Kidney capillary endothelial cell (primary cell): ENCODE results near the gene GDPGP1.
"Not testable (repeated sequence)": the region's sequence is repeated elsewhere in the genome, so short reads cannot be mapped to it uniquely, and the experiment has no call there.

Source experiments
- DNase-seq: peaks from one replicate; pipeline ENCODE4 v3.0.0-alpha.2; 2018; ENCODE audit warnings: low spot score

The GDPGP1 gene, protein sequence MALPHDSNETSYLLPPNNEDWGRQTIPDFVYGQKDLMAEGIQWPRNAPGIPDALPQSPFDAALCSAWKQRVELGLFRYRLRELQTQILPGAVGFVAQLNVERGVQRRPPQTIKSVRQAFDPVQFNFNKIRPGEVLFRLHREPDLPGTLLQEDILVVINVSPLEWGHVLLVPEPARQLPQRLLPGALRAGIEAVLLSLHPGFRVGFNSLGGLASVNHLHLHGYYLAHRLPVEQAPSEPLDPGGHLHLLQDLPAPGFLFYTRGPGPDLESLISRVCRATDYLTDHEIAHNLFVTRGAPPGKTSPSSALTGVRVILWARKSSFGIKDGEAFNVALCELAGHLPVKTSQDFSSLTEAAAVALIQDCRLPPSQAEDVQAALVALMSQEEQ

DNA sequence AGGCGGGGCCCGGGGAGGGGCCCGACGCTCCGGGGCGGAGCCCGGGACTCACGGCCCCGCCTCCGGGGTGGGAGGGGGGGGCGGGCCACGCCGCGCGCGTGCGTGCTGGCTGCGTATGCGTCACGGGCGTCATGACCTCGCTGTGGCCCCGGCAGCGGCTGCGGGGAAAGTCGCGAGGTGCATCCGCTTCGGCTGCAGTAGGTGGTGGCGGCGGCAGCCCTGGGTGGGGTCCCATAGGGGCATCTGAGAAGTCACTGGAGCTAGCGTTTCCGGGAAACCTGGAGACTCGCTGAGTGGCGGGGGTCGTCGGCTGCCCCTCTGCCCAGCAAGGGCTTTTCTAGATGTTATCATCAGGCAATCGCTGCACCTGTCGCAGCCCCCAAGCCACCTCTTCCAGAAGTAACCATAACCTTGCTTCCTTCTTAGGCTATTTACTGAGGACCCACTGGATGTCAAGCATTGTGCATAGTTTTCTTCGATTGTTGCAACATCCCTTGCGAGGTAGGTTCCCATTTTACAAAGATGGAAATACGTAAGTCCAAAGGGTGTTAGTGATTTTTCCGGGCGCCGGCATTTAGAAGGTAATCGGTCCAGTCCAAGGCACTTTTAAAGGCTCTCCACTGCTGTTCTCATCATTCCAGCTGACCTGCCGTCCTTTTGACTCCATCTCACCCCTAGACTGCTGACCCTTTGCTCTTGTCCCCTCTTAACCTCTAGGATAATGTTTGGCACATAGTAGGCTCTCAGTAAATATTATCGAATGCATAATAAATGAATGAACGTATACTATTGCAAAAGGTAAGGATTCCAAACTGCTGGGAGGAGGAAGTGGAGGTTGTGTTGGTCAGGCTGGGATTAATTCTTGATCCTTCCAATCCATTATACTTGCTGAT is at the start of gene GDPGP1:
GDPGP1 (plus strand) TSS at position 114 of the 893 bp plus-strand sequence. CDS start 6,700 bp downstream, outside the sequence.
- DNase-seq = peak; percentile 92

DNA sequence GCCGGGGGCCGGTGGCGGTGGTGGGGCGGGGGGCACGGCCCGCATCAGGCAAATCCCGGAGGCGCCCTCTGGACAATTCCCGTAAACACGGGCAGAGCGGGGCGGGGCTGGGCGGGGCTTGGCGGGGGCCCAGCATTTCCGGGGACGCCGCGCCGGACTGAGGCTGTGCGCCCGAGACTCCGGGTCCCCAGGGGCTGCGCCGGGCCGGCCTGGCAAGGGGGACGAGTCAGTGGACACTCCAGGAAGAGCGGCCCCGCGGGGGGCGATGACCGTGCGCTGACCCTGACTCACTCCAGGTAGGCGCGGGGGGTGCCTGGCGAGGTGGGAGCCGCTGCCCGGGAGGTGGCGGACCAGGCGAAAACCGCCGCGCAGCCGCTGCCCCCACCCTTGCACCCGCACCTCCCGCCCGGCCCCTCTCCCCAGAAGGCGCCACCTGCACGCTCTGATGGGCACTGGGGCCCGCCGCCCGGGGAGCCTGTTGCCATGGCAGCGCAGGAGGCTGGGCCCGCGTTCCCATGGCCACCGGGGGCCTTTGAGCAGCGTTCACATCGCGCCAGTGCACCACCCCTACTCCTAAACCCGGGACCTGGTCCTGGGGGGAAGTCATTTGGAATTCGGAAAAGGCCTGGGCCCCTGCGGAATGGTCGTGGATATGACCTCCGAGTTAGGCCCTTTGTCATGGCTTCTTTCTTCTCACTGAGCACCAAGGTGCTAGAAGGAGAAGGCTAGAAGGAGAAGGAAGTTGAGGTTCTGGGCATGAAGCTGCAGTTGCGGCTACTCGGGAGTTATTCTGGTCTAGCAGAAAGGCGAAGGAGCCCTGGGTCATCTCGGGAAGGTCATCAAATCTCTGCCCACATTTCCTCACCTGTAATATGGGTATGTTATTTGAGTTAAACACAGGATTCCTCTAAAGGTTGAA is 49.0 kb upstream of the GDPGP1 start:
- DNase-seq = no peak

DNA sequence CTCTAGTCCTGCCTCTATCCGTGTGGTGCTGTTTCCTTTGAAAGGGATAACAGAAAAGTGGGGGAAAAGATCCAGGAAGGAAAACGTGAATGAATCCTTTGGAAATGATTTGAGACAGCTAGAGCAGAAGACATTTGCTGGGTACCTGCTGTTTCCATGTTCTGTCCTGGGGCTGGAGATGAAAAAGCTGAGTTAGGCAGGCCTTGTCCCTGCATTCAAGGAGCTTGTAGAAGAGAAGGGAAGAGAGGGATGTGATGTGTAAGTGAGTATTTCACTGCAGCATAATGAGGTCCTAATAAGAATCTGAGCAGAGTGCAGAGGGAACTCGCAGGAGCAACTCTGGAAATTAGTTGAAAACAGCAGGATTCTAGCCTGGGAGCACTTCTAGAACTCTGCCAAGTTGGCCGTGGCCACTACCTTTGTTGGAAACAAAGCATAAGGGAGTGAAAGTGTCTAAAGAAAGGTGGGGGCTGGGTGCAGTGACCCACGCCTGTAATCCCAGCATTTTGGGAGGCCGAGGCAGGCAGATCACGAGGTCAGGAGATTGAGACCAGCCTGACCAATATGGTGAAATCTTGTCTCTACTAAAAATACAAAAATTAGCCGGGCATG is 46.6 kb upstream of the GDPGP1 start:
- DNase-seq = no peak

DNA sequence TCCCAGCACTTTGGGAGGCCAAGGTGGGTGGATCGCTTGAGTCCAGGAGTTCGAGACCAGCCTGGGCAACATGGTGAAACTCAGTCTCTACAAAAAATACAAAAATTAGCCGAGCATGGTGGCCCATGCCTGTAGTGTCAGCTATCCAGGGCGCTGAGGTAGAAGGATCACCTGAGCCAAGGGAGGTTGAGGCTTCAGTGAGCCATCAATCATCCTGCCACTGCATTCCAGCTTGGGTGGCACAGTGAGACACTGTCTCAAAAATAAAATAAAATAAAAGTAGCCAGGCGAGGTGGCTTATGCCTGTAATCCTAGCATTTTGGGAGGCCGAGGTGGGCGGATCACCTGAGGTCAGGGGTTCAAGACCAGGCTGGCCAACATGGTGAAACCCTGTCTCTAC is 45.9 kb upstream of the GDPGP1 start:
- DNase-seq = not testable (repeated sequence)

DNA sequence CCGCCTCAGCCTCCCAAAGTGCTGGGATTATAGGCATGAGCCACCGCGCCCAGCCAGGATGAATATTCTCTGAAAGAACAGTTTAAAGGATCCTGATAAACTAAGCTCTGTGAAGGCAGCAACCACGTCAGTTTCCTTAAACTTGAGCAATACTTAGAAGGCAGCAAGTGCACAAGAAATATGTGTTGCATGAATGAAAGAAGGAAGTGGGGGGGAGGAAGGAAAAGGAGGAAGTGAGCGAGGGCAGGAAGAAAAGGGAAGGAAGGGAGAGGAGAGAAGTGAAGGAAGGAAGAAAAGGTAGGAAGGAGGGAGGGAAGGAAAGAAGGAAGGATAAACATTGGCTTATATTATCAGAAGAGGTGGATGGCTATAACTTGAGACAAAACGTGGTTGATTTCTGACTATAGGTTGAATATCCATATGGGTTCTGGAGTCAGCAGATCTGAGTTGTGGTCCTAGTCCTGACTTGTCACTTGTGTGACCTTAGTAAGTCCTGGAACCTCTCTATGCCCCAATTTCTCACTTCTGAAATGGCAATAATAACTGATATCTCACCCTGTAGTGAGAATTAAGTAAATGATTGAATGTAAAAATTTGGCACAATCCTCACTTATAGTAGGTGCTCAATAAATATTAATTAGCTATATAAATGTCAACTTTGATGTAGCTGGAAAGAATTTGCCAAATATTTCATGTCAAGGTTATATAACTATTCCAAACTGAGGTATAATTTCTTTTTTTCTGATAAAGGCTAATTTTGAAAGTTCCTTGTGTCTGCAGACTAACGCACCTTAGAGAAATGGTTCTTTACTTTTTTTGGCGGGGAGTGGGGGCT is 44.9 kb upstream of the GDPGP1 start:
- DNase-seq = no peak

DNA sequence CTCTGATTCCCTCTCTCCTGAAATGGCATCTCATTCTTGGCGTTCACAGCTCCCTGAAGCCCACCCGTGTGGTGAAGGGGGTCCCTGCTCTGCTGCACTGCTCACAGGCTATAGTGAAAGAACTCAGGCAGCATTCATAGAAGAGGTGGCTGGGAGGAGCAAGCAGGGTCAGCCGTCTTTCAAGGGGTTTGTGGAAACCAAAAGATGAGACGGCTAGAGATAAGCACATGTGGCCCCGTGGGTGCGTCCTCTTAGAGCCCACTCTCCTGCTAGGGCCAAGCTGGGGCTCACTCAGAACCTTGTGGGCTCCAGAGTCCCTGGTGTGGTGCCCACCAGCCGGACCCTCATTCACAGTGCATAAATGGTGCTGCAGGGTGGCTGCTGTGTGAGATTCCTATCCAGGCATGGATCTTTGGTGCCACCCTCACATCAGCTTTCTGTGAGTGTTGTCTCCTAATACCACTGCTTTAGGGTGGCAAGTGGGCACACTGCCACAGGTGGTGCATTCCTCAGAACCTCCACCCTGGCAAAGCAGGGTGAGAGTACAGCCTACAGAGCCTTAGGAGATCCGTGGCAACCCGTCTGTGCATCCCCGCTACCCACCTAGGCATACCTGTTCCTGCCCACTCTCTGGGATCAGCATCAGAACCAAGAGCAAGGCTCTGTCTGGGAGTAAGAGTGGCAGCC is 44.1 kb upstream of the GDPGP1 start:
- no peak for DNase-seq

DNA sequence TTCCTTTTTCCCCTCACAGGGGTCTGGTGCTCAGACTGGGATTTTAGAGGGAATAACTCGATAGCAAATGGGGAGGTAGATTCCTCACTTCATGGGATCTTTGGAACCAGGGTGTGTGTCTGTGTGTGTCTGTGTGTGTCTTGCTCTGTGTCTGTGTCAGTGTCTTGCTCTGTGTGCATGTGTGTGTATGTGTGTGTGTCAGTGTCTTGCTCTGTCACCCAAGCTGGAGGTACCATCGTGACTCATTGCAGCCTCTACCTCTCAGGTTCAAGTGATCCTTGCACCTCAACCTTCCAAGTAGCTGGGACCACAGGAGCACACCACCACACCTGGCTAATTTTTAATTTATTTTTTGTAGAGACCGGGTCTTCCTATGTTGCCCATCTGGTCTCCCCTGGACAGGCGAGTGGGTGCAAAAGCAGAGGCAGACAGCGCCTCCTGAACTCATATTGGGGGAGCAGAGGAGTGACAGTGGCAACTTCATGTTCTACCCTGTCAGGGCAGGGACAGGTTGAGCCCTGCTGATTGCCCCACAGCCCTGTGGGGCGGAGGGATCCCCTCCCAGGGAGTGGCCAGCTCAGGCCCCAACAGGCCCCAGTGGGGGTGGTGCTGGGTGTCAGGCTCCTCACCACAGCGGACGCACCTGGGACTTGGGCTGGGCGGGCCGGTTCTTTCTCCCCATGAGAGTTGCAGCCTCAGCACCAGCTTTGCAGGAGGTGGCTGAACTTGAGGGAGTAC is 43.2 kb upstream of the GDPGP1 start:
- DNase-seq = no peak

DNA sequence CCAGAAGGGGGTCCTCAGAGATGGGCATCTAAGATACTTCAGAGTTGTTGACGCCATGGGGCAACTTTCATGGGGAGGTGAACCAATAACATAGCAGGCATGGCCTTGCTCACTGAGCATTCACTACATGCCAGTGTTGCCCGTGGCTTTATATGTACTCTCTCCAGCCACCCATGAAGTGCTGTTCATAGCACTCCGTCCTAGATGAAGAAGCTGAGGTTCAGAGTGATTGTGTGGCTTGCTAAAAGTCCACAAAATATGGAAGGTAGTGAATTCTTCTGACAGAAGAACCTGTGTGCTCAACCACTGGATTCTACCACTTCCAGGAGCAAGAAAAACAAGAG is 42.7 kb upstream of the GDPGP1 start:
- no peak for DNase-seq

DNA sequence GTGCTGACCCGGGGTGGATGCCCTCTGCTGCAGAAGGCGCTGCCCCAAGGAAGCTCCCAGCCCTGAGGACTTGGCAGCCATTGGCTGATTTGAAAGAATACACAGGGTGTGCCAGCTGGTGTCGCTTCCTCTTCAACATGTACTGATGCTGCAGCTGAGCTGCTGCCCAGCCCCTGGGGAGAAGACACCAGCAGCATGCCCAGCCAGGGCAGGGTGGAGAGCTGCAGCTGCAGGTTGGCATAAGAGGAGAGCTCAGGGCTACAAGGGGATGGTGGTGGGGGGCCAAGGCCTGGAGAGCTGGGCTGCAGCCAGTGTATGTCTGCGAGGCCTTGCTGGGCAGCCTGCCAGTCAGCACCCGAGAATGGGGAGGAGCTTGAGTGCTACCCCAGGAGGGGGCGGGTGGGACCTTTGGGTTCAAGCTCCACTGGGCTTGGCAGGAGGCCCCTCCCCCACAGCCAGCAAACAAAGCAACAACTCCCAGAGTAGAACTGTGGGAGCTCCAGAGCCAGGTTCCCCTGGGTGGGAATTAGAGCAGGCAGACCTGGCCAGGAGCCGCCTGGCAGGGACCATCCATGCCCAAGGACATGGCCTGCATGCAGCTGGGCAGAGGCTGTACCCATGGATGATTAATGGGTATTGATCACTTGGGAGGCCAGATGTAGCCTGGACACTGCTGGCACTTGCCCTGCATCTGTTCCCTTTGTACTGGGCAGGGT is 42.1 kb upstream of the GDPGP1 start:
- no peak for DNase-seq

DNA sequence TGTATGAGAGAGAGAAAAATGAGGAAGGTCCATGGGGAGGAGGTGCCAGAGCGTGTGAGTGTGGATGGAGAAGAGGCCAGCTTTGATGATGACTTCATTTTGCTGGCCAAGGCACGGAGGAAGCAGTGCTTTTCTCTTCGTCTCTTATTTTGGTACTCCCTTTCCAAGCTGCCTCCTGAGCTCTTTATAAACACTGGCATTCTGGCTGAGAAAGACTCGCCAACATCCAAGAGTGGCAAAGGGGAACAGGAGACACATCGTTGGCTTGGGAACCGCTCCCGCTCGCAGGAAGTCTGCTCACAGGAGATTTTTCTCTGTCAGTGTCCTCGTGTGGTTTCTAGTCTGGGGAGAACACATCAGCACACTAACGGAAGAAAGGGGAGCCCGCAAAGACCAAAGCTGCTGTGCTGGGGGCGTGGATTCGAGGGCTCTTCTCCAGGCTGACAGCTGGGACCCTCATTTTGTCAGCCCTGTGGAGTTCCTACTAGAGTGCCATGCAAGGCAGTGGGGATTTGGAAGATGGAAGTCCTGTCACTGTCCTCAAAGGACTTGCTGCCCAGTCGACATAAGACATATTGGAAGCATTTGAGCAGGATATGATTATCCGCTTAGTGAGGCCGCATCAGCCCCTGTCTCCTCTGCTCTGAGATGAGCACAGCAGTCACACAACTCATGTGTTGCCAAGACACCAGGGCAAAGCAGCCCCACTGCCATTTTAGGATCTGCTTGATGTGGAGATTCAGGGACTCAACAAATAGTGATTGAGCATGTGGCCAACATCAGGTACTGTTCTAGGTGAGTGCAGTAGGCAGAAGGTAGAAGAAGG is 40.8 kb upstream of the GDPGP1 start:
- no peak for DNase-seq

DNA sequence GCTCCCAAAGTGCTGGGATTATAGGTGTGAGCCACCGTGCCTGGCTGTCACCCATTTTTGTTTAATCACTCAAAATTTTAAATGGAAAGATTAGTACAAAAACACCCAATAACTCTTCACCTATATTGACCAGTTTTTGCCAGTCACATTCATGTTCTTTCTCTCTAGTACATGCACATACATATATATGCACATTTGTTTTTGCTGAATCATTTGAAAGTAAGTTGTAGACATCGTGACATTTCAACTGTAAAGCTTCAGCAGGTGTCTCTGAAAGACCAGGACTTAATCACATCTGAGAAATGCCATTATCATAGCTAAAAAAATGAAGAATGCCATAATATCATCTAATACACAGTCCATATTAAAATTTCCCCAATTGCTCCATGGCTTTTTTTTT is 39.4 kb upstream of the GDPGP1 start:
- DNase-seq = no peak

DNA sequence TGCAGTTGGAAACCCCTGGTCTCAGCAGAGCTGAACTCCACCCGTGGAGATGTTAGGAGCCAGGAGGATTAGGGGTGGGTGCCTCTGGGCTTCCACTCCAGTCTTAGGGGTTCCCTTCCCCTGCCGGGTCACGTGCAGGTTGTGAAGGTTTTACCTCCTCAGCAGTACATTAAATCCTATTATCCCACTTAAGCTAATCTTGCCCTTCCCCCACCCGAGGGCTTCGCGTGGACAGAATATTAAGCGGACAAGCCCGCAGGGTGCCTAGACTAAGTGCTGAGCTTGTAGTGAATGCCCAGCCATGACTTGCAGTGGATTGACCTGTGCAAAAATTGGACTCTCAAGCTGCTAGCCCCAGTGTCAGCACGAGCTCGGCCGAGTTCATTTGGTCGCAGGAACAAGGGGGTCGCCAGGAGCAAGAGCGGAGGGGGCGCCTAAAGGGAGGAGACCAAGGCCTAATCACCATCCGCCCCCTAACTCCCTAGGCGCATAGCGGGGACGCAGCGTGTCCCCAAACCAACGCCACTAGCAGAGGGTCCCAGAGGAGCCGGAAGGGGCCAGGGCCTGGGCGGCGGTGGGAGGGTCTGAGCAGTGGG is 33.4 kb upstream of the GDPGP1 start:
- DNase-seq = no peak

DNA sequence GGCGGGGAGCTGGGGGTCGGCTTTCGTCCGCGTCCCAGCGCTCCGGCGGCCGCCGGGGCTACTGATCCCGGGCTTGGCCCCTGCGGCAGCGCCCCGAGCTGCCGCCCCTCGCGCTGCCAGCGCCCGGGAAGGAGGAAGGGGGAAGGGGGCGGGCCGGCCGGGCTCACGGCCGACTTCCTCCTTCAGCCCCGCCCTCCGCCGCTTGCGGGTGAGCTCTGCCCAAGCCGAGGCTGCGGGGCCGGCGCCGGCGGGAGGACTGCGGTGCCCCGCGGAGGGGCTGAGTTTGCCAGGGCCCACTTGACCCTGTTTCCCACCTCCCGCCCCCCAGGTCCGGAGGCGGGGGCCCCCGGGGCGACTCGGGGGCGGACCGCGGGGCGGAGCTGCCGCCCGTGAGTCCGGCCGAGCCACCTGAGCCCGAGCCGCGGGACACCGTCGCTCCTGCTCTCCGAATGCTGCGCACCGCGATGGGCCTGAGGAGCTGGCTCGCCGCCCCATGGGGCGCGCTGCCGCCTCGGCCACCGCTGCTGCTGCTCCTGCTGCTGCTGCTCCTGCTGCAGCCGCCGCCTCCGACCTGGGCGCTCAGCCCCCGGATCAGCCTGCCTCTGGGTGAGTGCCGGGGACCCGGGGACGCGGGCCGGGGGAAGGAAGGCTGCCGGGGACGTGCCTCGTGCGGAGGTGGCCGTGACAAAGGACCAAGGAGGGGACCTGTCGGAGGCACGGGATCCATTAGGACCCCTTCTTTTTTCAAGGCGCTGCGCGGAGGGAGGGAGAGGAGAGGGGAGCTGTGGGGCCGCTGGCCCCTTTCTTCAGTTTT is 32.7 kb upstream of the GDPGP1 start, which contains the start of gene SEMA4B:
SEMA4B (plus strand) TSS at position 201 of the 814 bp plus-strand sequence; CDS start at position 450, 249 bp downstream.
- DNase-seq = no peak

DNA sequence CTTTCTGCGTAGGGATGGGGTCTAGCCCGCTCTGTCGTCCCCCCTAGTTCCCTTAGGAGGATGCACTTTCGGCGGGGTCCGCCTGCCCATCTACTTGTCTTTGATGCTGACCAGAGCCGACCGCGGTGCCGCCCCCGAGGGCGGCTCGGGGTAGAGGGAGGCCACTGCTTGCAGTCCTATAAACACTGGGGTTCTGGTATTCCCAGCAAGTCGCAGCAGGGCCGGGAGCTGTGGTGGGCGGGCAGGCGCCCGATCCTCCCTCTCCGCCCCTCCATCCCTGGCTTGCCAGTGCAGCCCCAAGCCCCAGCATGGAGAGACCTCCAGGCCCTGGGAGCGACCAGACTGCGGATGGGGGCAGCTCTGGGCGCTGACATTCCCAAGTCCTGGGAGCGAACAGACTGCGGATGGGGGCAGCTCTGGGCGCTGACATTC is 32.0 kb upstream of the GDPGP1 start:
- no peak for DNase-seq

DNA sequence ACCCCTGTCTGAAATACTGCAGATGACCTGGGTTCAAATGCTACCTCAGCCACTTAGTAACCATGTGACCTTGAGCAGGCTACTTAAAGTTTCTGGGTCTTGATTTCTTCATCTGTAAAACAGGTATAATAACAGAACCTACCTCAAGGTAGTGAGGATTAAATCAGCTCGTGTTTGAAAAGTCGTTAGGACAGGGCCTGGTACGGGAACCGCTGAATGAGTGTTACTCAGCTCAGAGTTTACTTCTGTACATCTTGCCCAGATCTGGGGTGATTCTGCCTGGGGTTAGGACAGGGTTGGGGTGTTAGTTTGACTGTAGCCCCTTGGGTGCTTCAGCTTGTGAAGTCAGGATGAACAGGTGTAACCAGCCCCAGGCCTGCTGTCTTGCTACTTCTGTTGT is 31.1 kb upstream of the GDPGP1 start:
- DNase-seq = no peak

DNA sequence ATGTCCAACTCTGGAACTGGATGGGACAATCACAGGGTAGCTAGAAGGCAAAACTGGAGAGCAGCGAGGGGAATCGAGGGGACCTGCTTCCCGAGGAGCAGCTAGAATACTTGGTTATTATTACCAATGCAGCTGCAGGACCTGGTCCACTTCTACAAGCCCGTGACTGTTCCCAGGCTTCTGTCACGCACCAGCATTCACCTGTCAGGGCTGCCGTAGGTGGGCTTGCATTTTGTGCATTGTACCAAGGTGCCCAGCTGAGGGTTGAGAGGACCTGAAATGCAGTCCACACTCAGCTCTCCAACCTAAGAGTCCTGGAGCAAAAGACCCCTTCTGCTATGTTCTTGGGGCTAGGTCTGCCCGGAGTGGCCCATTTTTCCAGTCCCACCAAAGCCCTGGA is 30.5 kb upstream of the GDPGP1 start:
- no peak for DNase-seq
